HG02884 (cell line): ENCODE data around the gene CENPP.

Experiments used
- ATAC-seq: cut with Tn5 transposase; IDR thresholded peaks from one replicate; pipeline ENCODE4 v1.9.1; 2021; ENCODE audit warnings: mild to moderate bottlenecking, moderate library complexity; ENCODE audit not compliant: unreplicated experiment

Gene CENPP

GRCh38 chr9:92503156-92503555, 177.4 kb downstream of the CENPP start:
- ATAC-seq = no peak

GRCh38 chr9:92504881-92505280, 179.1 kb downstream of the CENPP start:
- ATAC-seq = no peak

GRCh38 chr9:92506184-92506857, 180.6 kb downstream of the CENPP start:
- ATAC-seq = no peak

- no peak for ATAC-seq
Observed at GRCh38 chr9:92507005-92507404, 181.3 kb downstream of the CENPP start.

- no peak for ATAC-seq
Observed at GRCh38 chr9:92507496-92507895, 181.7 kb downstream of the CENPP start.

GRCh38 chr9:92508018-92508820, 182.5 kb downstream of the CENPP start:
- ATAC-seq = no peak

GRCh38 chr9:92509050-92509449, 183.3 kb downstream of the CENPP start:
- no peak for ATAC-seq

- no peak for ATAC-seq
Observed at GRCh38 chr9:92510747-92511146, 185.0 kb downstream of the CENPP start.

- no peak for ATAC-seq
Observed at GRCh38 chr9:92512622-92513021, 186.9 kb downstream of the CENPP start.

- ATAC-seq = no peak
Observed at GRCh38 chr9:92513349-92513748, 187.6 kb downstream of the CENPP start.

GRCh38 chr9:92514635-92515034, 188.9 kb downstream of the CENPP start:
- no peak for ATAC-seq

GRCh38 chr9:92516521-92516920, 190.8 kb downstream of the CENPP start:
- ATAC-seq = no peak

- ATAC-seq = no peak
Observed at GRCh38 chr9:92517046-92517445, 191.3 kb downstream of the CENPP start.

GRCh38 chr9:92518199-92518598, 192.4 kb downstream of the CENPP start:
- no peak for ATAC-seq

- no peak for ATAC-seq
Observed at GRCh38 chr9:92520837-92521236, 195.1 kb downstream of the CENPP start.

GRCh38 chr9:92522983-92523970, 197.5 kb downstream of the CENPP start:
- no peak for ATAC-seq

- ATAC-seq = no peak
Observed at GRCh38 chr9:92524881-92525280, 199.1 kb downstream of the CENPP start.

GRCh38 chr9:92525306-92525705, 199.6 kb downstream of the CENPP start:
- no peak for ATAC-seq

GRCh38 chr9:92527291-92527828, 201.6 kb downstream of the CENPP start:
- ATAC-seq = no peak

GRCh38 chr9:92527832-92528521, 202.2 kb downstream of the CENPP start:
- no peak for ATAC-seq
